ENCODE measurements around the gene GALK1.

DNA sequence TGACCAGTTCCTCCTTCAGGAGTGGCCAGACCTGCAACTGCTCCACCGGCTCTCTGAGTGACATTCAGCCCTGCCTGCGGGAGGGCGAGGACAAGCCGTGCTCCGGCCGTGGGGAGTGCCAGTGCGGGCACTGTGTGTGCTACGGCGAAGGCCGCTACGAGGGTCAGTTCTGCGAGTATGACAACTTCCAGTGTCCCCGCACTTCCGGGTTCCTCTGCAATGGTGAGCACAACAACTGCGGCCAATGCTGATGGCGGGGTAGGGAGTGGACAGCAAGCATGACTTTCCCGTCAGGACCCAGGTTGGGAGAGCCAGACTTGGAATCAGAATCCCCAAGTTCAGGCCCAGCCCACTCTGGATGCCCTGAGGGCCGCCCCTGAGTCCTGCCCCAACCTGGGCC, 31.5 kb downstream of the GALK1 start:
- TF ChIP-seq, protein P1, sequence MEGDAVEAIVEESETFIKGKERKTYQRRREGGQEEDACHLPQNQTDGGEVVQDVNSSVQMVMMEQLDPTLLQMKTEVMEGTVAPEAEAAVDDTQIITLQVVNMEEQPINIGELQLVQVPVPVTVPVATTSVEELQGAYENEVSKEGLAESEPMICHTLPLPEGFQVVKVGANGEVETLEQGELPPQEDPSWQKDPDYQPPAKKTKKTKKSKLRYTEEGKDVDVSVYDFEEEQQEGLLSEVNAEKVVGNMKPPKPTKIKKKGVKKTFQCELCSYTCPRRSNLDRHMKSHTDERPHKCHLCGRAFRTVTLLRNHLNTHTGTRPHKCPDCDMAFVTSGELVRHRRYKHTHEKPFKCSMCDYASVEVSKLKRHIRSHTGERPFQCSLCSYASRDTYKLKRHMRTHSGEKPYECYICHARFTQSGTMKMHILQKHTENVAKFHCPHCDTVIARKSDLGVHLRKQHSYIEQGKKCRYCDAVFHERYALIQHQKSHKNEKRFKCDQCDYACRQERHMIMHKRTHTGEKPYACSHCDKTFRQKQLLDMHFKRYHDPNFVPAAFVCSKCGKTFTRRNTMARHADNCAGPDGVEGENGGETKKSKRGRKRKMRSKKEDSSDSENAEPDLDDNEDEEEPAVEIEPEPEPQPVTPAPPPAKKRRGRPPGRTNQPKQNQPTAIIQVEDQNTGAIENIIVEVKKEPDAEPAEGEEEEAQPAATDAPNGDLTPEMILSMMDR (optimal IDR thresholded peaks at IDR 0.05 in 1 of 3, IDR thresholded peaks at IDR 0.05 in 1 of 3, conservative IDR thresholded peaks at IDR 0.05 in 1 of 3; ENCODE audit: extremely low read depth in 1 of 3, insufficient read depth in 2 of 3, low read length in 3 of 3), result no peak
- no peak for TF ChIP-seq EZH2 (IDR thresholded peaks at IDR 0.05; ENCODE audit: low read length)
